ENCODE results near the gene MPRIP.

The MPRIP gene

DNA sequence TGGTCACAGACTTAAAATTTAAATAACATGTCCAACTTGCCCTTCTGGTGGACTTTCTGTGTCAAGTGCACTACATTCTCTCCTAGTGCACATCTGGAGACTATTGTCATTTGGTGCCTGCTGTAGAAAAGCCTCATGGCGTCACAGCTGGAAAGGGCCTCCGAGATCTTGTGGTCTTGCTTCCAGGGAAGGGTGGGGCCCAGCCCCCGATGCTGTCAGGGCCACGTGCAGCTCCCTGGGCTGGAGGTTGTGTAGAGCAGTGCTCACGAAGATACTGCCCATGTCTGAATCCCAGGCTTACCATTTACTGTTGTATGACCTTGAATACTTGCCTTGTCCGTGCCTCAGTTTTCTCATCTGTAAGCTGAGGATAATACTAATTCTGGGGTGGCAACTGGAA, 6.8 kb upstream of the MPRIP start:
- TF ChIP-seq, protein P1, sequence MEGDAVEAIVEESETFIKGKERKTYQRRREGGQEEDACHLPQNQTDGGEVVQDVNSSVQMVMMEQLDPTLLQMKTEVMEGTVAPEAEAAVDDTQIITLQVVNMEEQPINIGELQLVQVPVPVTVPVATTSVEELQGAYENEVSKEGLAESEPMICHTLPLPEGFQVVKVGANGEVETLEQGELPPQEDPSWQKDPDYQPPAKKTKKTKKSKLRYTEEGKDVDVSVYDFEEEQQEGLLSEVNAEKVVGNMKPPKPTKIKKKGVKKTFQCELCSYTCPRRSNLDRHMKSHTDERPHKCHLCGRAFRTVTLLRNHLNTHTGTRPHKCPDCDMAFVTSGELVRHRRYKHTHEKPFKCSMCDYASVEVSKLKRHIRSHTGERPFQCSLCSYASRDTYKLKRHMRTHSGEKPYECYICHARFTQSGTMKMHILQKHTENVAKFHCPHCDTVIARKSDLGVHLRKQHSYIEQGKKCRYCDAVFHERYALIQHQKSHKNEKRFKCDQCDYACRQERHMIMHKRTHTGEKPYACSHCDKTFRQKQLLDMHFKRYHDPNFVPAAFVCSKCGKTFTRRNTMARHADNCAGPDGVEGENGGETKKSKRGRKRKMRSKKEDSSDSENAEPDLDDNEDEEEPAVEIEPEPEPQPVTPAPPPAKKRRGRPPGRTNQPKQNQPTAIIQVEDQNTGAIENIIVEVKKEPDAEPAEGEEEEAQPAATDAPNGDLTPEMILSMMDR (IDR thresholded peaks at IDR 0.05; ENCODE audit: low read depth, low read length, missing control alignments): no peak
- H3K4me3 ChIP-seq (replicated peaks; ENCODE audit: low read depth, low read length): no peak overlapping the region
- DNase-seq (ENCODE audit: extremely low read depth, low read depth): no peak

DNA sequence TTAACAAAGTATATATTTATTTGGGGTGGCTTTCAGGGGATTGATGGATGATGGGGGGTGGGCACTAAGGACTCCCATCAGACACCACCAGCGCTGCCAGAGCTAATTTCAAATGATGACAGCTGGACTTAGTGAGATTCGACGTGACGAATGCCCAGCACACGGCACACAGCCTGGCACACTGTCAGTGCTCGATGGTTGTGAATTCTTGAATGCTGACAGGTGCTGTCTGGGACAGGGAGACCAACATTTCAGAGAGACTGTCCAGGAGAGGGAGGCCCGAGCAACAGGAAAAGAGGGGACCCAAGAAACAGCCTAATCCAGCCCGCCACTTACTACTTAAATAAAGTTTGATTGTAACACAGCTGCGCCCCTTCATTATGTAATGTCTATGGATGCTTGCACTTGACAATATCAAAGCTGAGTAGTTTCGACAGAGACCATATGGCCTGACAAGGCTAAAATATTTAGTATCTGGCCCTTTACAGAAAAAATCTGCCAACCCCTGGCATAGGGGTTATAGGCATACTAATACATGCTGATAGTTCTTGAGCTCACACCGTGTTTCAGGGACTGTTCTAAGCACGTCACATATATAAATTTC, 6.2 kb upstream of the MPRIP start:
- TF ChIP-seq, protein P1 (IDR thresholded peaks at IDR 0.05; ENCODE audit: low read depth, low read length, missing control alignments): no peak
- H3K4me3 ChIP-seq (replicated peaks; ENCODE audit: low read depth, low read length): no peak overlapping the region
- DNase-seq (ENCODE audit: extremely low read depth, low read depth): no peak

DNA sequence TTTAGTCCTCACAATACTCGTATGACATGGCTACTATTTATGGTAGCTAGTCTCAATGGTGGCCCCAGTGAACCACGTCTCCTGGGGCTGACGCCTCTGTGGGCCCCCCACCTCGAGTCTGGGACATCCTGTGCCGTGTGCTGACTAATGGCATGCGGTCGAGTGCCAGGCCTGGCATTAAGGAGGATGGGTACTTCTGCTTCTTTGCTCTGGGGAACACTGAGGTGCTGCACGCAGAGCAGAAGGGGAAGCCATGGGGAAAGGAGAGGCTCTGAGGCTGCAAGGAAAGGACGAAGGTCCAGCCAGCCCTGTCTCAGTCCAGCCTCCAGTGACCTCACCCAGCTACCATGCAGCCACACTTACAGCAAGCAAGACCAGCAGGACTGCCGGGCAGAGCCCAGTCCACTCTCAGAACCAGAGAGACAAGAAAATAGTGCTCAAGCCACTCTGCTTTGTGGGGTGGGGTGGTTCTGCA, 5.7 kb upstream of the MPRIP start:
- H3K4me3 ChIP-seq (replicated peaks; ENCODE audit: low read depth, low read length): no peak overlapping the region
- DNase-seq (ENCODE audit: extremely low read depth, low read depth): no peak
- TF ChIP-seq, protein P1 (IDR thresholded peaks at IDR 0.05; ENCODE audit: low read depth, low read length, missing control alignments): no peak

DNA sequence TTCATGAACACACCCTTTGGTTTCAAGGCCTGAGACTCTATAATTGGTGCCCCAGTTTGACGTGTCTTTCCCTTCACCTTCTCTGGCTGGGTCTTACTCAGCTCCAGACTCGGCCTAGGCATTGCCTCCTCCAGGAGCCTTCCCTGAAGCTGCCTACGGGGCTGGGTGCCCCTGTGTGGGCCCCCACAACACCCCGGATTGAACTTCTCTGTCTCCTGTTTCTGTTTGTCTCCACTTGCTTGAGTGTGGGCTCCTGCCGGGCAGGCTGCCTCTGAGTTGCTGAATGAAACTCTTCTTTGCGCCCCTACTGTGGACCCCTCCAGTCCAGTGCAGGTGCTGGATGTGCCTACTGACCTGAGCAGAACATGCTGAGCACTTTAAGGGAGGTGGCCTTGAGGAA, 2.3 kb upstream of the MPRIP start:
- DNase-seq (ENCODE audit: extremely low read depth, low read depth): no peak
- TF ChIP-seq, protein P1 (IDR thresholded peaks at IDR 0.05; ENCODE audit: low read depth, low read length, missing control alignments): no peak

DNA sequence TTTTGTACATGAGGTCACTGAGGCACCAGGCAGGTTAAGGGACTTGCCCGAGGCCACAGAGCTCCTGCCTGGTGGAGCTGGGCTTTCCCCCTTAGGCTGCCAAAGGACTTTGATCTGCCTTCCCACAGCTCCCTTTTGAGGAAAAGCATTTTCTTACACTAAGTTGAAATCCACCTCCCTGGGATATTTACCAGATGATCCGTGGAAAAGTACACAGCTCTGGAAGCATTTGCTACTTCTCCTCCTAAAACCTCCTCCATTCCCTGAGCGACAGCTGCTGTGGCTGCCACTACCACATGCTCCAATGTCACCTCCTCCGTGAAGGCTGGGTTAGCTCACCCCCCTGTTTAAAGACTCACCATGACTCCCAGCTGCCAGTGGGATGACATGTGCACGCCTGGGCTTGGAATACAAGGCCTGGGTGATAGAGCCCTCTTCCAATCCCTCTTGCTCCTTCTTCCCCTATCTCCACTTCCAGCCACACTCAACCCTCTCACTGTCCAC, 1.2 kb upstream of the MPRIP start:
- peak overlapping the region; percentile 41 for H3K4me3 ChIP-seq (replicated peaks; ENCODE audit: low read depth, low read length)
- DNase-seq (ENCODE audit: extremely low read depth, low read depth): no peak
- TF ChIP-seq, protein P1 (IDR thresholded peaks at IDR 0.05; ENCODE audit: low read depth, low read length, missing control alignments): no peak

More for the DNA sequence above, 2.3 kb upstream of the MPRIP start:
- H3K4me3 ChIP-seq (replicated peaks; ENCODE audit: low read depth, low read length): no peak overlapping the region

DNA sequence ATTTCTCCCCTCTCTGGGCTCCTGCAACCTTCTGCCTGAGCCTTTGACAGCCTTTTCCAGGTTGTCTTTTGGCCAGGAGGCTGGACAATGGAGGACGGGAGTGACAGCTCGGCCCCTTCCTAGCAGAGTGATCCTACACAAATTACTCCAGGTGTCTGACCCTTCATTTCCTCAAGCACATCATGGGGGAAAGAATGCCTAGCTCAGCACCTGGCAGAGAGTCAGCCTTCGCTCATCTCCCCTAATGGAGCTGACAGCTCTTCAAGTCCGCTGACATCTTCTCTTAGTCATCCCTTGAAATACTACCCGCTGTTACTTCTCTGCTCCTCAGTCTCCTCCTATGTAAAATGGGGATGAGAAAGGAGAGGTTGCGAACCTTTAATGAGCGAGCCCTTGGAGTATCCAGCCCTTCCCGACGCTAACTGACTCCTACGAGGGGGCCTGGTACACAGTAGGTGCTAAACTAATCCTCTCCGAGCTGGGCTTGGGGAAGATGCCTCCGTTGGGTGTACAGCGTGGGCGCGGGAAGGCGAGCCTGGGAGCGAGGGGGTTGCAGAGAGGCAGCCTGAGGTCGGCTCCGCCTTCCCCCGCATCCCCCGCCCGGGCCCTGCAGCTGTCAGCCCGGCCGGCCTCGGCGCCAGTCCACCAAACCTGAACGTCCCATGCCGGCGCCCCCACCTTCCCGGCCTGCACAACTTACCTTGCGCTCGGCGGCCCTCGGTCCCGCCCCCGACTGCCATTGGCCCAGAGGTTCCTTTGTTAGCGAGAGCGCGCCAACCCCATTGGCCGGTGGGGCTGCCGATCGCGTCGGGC, 480 bp upstream of the MPRIP start:
- peak; percentile 84 for DNase-seq (ENCODE audit: extremely low read depth, low read depth)
- peak overlapping the region; percentile 41 for H3K4me3 ChIP-seq (replicated peaks; ENCODE audit: low read depth, low read length)
- TF ChIP-seq, protein P1 (IDR thresholded peaks at IDR 0.05; ENCODE audit: low read depth, low read length, missing control alignments): no peak

Measured in HFF-Myc (cell line).